ENCODE results near the gene RASGEF1B.

The RASGEF1B gene

GRCh38 chr4:81516241-81516640, 44.5 kb upstream of the RASGEF1B start:
- Histone ChIP-seq H2BK5ac (ENCODE audit: low read depth, low read length, poor library complexity, severe bottlenecking) (no peak overlapping the region), H2AFZ (ENCODE audit: low read depth, low read length) (no peak overlapping the region), H3K9me3 (ENCODE audit: control insufficient read depth, low read length) (no peaks in the 10 kb centered on the region), H3K4ac (ENCODE audit: low read depth in 1 of 2, low read length in 2 of 2) (no peak overlapping the region), H3K27ac (ENCODE audit: low read length, poor library complexity, severe bottlenecking) (no peak overlapping the region), H3K14ac (ENCODE audit: low read length in 2 of 2) (no peak overlapping the region), H3K18ac (ENCODE audit: low read depth in 1 of 2, low read length in 2 of 2) (no peak overlapping the region), H3K79me1 (replicated peaks; ENCODE audit: low read length, poor library complexity, severe bottlenecking) (no peaks in the 10 kb centered on the region), H3K36me3 (ENCODE audit: control insufficient read depth in 1 of 2, insufficient read depth in 2 of 2, low read depth in 1 of 2, low read length in 2 of 2) (no peaks in the 10 kb centered on the region), H2AK5ac (ENCODE audit: low read length, severe bottlenecking) (no peak overlapping the region), H3K4me2 (ENCODE audit: low read length, poor library complexity, severe bottlenecking) (no peak overlapping the region), H3K4me1 (ENCODE audit: control insufficient read depth, insufficient read depth, low read depth, low read length) (no peaks in the 10 kb centered on the region), H4K91ac (ENCODE audit: low read length) (no peak overlapping the region), H2BK15ac (ENCODE audit: low read depth, poor library complexity, severe bottlenecking) (no peak overlapping the region), H3K27me3 (ENCODE audit: control insufficient read depth in 1 of 2, insufficient read depth in 1 of 2, low read length in 2 of 2) (peaks cover 0 to 3% of the 10 kb centered on the region in 2 experiments), H3K9ac (ENCODE audit: low read length) (no peak overlapping the region), H2BK12ac (ENCODE audit: low read length in 2 of 2) (no peak overlapping the region), H4K8ac (ENCODE audit: low read length) (no peak overlapping the region), H3K23ac (ENCODE audit: low read length in 2 of 2) (no peak overlapping the region), H3K4me3 (ENCODE audit: insufficient read depth in 1 of 2, low read depth in 1 of 2, low read length in 2 of 2) (no peak overlapping the region), H2BK120ac (ENCODE audit: low read depth, low read length) (no peak overlapping the region)
- 96% methylated on average over 5 of the region's 6 CpGs for WGBS
- no peak for DNase-seq

GRCh38 chr4:81512757-81513501, 41.2 kb upstream of the RASGEF1B start:
- H4K91ac ChIP-seq (ENCODE audit: low read length): no peak overlapping the region
- no peak overlapping the region for H3K4ac ChIP-seq (ENCODE audit: low read depth in 1 of 2, low read length in 2 of 2)
- DNase-seq: no peak
- no peak overlapping the region for H3K9ac ChIP-seq (ENCODE audit: low read length)
- no peaks in the 10 kb centered on the region for H3K36me3 ChIP-seq (ENCODE audit: control insufficient read depth in 1 of 2, insufficient read depth in 2 of 2, low read depth in 1 of 2, low read length in 2 of 2)
- WGBS: 0% methylated on average over 1 of the region's 4 CpGs
- no peak overlapping the region for H3K18ac ChIP-seq (ENCODE audit: low read depth in 1 of 2, low read length in 2 of 2)
- H3K27ac ChIP-seq (ENCODE audit: low read length, poor library complexity, severe bottlenecking): no peak overlapping the region
- H3K14ac ChIP-seq (ENCODE audit: low read length in 2 of 2): no peak overlapping the region
- no peaks in the 10 kb centered on the region for H3K27me3 ChIP-seq (ENCODE audit: control insufficient read depth in 1 of 2, insufficient read depth in 1 of 2, low read length in 2 of 2)
- H3K4me2 ChIP-seq (ENCODE audit: low read length, poor library complexity, severe bottlenecking): no peak overlapping the region
- H2BK5ac ChIP-seq (ENCODE audit: low read depth, low read length, poor library complexity, severe bottlenecking): no peak overlapping the region
- H3K4me3 ChIP-seq (ENCODE audit: insufficient read depth in 1 of 2, low read depth in 1 of 2, low read length in 2 of 2): no peak overlapping the region
- H4K8ac ChIP-seq (ENCODE audit: low read length): no peak overlapping the region
- H2AFZ ChIP-seq (ENCODE audit: low read depth, low read length): no peak overlapping the region
- H2BK120ac ChIP-seq (ENCODE audit: low read depth, low read length): no peak overlapping the region
- no peak overlapping the region for H2BK12ac ChIP-seq (ENCODE audit: low read length in 2 of 2)
- no peaks in the 10 kb centered on the region for H3K4me1 ChIP-seq (ENCODE audit: control insufficient read depth, insufficient read depth, low read depth, low read length)
- H2AK5ac ChIP-seq (ENCODE audit: low read length, severe bottlenecking): no peak overlapping the region
- H3K23ac ChIP-seq (ENCODE audit: low read length in 2 of 2): no peak overlapping the region
- no peaks in the 10 kb centered on the region for H3K79me1 ChIP-seq (replicated peaks; ENCODE audit: low read length, poor library complexity, severe bottlenecking)
- no peaks in the 10 kb centered on the region for H3K9me3 ChIP-seq (ENCODE audit: control insufficient read depth, low read length)
- H2BK15ac ChIP-seq (ENCODE audit: low read depth, poor library complexity, severe bottlenecking): no peak overlapping the region

- Histone ChIP-seq H3K23ac (ENCODE audit: low read length in 2 of 2) (no peak overlapping the region), H2BK120ac (ENCODE audit: low read depth, low read length) (no peak overlapping the region), H3K27ac (ENCODE audit: low read length, poor library complexity, severe bottlenecking) (no peak overlapping the region), H3K79me1 (replicated peaks; ENCODE audit: low read length, poor library complexity, severe bottlenecking) (no peaks in the 10 kb centered on the region), H2BK12ac (ENCODE audit: low read length in 2 of 2) (no peak overlapping the region), H4K8ac (ENCODE audit: low read length) (no peak overlapping the region), H3K9ac (ENCODE audit: low read length) (no peak overlapping the region), H3K14ac (ENCODE audit: low read length in 2 of 2) (no peak overlapping the region), H3K36me3 (ENCODE audit: control insufficient read depth in 1 of 2, insufficient read depth in 2 of 2, low read depth in 1 of 2, low read length in 2 of 2) (no peaks in the 10 kb centered on the region), H2BK15ac (ENCODE audit: low read depth, poor library complexity, severe bottlenecking) (no peak overlapping the region), H3K4me2 (ENCODE audit: low read length, poor library complexity, severe bottlenecking) (no peak overlapping the region), H3K9me3 (ENCODE audit: control insufficient read depth, low read length) (no peaks in the 10 kb centered on the region), H4K91ac (ENCODE audit: low read length) (no peak overlapping the region), H2BK5ac (ENCODE audit: low read depth, low read length, poor library complexity, severe bottlenecking) (no peak overlapping the region), H3K18ac (ENCODE audit: low read depth in 1 of 2, low read length in 2 of 2) (no peak overlapping the region), H3K4me1 (ENCODE audit: control insufficient read depth, insufficient read depth, low read depth, low read length) (no peaks in the 10 kb centered on the region), H3K4me3 (ENCODE audit: insufficient read depth in 1 of 2, low read depth in 1 of 2, low read length in 2 of 2) (no peak overlapping the region), H3K27me3 (ENCODE audit: control insufficient read depth in 1 of 2, insufficient read depth in 1 of 2, low read length in 2 of 2) (no peaks in the 10 kb centered on the region), H3K4ac (ENCODE audit: low read depth in 1 of 2, low read length in 2 of 2) (no peak overlapping the region), H2AFZ (ENCODE audit: low read depth, low read length) (no peak overlapping the region), H2AK5ac (ENCODE audit: low read length, severe bottlenecking) (no peak overlapping the region)
- 75% methylated on average over 4 of the region's 4 CpGs for WGBS
- no peak for DNase-seq
Measured at GRCh38 chr4:81512001-81512756, 40.5 kb upstream of the RASGEF1B start.

- H3K18ac ChIP-seq (ENCODE audit: low read depth in 1 of 2, low read length in 2 of 2): no peak overlapping the region
- no peak overlapping the region for H3K27ac ChIP-seq (ENCODE audit: low read length, poor library complexity, severe bottlenecking)
- H3K79me1 ChIP-seq (replicated peaks; ENCODE audit: low read length, poor library complexity, severe bottlenecking): no peaks in the 10 kb centered on the region
- H3K4ac ChIP-seq (ENCODE audit: low read depth in 1 of 2, low read length in 2 of 2): no peak overlapping the region
- no peak overlapping the region for H3K4me2 ChIP-seq (ENCODE audit: low read length, poor library complexity, severe bottlenecking)
- no peak overlapping the region for H2BK120ac ChIP-seq (ENCODE audit: low read depth, low read length)
- H4K91ac ChIP-seq (ENCODE audit: low read length): no peak overlapping the region
- H2BK15ac ChIP-seq (ENCODE audit: low read depth, poor library complexity, severe bottlenecking): no peak overlapping the region
- DNase-seq: no peak
- no peak overlapping the region for H4K8ac ChIP-seq (ENCODE audit: low read length)
- WGBS: 65% methylated on average over 3 of the region's 3 CpGs
- H3K27me3 ChIP-seq (ENCODE audit: control insufficient read depth in 1 of 2, insufficient read depth in 1 of 2, low read length in 2 of 2): no peaks in the 10 kb centered on the region
- H3K4me1 ChIP-seq (ENCODE audit: control insufficient read depth, insufficient read depth, low read depth, low read length): no peaks in the 10 kb centered on the region
- H3K23ac ChIP-seq (ENCODE audit: low read length in 2 of 2): no peak overlapping the region
- no peaks in the 10 kb centered on the region for H3K9me3 ChIP-seq (ENCODE audit: control insufficient read depth, low read length)
- no peak overlapping the region for H2BK12ac ChIP-seq (ENCODE audit: low read length in 2 of 2)
- H3K36me3 ChIP-seq (ENCODE audit: control insufficient read depth in 1 of 2, insufficient read depth in 2 of 2, low read depth in 1 of 2, low read length in 2 of 2): no peaks in the 10 kb centered on the region
- no peak overlapping the region for H2BK5ac ChIP-seq (ENCODE audit: low read depth, low read length, poor library complexity, severe bottlenecking)
- no peak overlapping the region for H3K9ac ChIP-seq (ENCODE audit: low read length)
- no peak overlapping the region for H3K4me3 ChIP-seq (ENCODE audit: insufficient read depth in 1 of 2, low read depth in 1 of 2, low read length in 2 of 2)
- no peak overlapping the region for H2AK5ac ChIP-seq (ENCODE audit: low read length, severe bottlenecking)
- H2AFZ ChIP-seq (ENCODE audit: low read depth, low read length): no peak overlapping the region
- H3K14ac ChIP-seq (ENCODE audit: low read length in 2 of 2): no peak overlapping the region
Measured at GRCh38 chr4:81510643-81511178, 39.0 kb upstream of the RASGEF1B start.
